ENCODE measurements around the gene LRMDA. TPM values are rescaled to one million over a fixed set of nuclear protein-coding genes. Genes with fewer than 3 reads are reported as not detected.

The LRMDA gene
- total RNA-seq, 2 experiments from 2014 or later: not detected

GRCh38 chr10:76296957-76297356 is 865.5 kb downstream of the LRMDA start:
- ChIA-PET POLR2A (no interaction called here), CTCF (no interaction called here)
- Mint-ChIP-seq H3K27me3 (no peaks in the 10 kb centered on the region), H3K4me3 (no peak overlapping the region), H3K4me1 (no peaks in the 10 kb centered on the region), H3K27ac (no peak overlapping the region), H3K36me3 (ENCODE audit: low read depth) (no peaks in the 10 kb centered on the region), H3K9me3 (peaks cover 2% of the 10 kb centered on the region)
- DNase-seq: no peak

GRCh38 chr10:76297358-76297757 is 865.9 kb downstream of the LRMDA start:
- H3K9me3 Mint-ChIP-seq: peaks cover 2% of the 10 kb centered on the region
- DNase-seq: no peak
- ChIA-PET POLR2A (no interaction called here), CTCF (no interaction called here)
- no peaks in the 10 kb centered on the region for H3K27me3 Mint-ChIP-seq
- no peak overlapping the region for H3K4me3 Mint-ChIP-seq
- H3K4me1 Mint-ChIP-seq: no peaks in the 10 kb centered on the region
- H3K36me3 Mint-ChIP-seq (ENCODE audit: low read depth): no peaks in the 10 kb centered on the region
- no peak overlapping the region for H3K27ac Mint-ChIP-seq

DNA sequence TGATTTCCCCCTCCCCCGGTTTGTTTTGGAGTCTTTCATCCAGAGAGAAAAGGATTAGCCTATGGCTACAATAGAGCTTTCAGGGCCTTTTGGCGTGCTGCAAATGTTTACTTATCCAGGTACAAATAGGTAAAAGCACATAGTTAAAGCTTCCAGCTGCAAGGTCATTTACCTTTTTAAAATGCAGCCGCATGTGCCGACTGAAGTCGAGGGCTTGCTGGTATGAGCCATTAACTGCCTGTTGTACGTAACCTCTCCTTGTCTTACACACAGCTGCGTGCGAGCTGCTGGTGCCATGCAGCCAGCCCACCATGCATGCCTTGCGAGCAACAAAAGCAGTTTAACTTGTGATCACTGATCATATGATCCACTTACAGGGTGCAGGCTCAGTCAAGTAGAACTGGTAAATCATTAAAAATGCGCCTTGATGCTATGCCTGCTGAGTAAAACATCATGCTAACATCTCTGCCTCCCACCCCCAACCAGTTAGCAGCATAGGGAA is 866.4 kb downstream of the LRMDA start:
- no peaks in the 10 kb centered on the region for H3K36me3 Mint-ChIP-seq (ENCODE audit: low read depth)
- no peak for DNase-seq
- H3K4me3 Mint-ChIP-seq: no peak overlapping the region
- ChIA-PET POLR2A (no interaction called here), CTCF (no interaction called here)
- no peaks in the 10 kb centered on the region for H3K4me1 Mint-ChIP-seq
- no peaks in the 10 kb centered on the region for H3K27me3 Mint-ChIP-seq
- no peak overlapping the region for H3K27ac Mint-ChIP-seq
- peaks cover 2% of the 10 kb centered on the region for H3K9me3 Mint-ChIP-seq

DNA sequence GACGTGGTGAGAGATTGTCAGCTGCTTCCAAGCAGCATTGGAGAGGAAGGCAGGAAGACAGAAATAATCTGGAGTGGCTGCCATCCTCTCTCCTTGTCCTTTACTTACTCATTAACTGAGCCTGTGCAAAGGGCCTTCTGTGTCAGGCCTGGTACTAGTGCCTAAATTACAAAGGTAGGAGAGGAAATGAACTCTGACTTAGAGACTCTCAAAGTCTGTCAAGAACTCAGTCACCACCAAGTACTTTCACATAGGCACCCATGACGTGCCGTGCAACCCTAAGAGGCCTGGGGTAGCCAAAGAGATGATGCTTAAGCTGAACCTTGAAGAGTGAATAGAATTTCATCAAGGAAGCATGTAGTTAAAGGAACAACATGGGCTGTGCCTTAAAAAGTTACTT is 866.9 kb downstream of the LRMDA start:
- H3K4me3 Mint-ChIP-seq: no peak overlapping the region
- CTCF ChIA-PET: no interaction called here

GRCh38 chr10:76299501-76299900 is 868.1 kb downstream of the LRMDA start:
- Mint-ChIP-seq H3K27me3 (no peaks in the 10 kb centered on the region), H3K36me3 (ENCODE audit: low read depth) (no peaks in the 10 kb centered on the region), H3K27ac (no peak overlapping the region), H3K4me3 (no peak overlapping the region), H3K4me1 (no peaks in the 10 kb centered on the region), H3K9me3 (peaks cover 2% of the 10 kb centered on the region)
- ChIA-PET POLR2A (no interaction called here), CTCF (no interaction called here)
- no peak for DNase-seq

More for the DNA sequence above, 866.9 kb downstream of the LRMDA start:
- Mint-ChIP-seq H3K4me1 (no peaks in the 10 kb centered on the region), H3K27ac (no peak overlapping the region), H3K36me3 (ENCODE audit: low read depth) (no peaks in the 10 kb centered on the region), H3K27me3 (no peaks in the 10 kb centered on the region), H3K9me3 (peaks cover 2% of the 10 kb centered on the region)
- POLR2A ChIA-PET: no interaction called here
- no peak for DNase-seq

DNA sequence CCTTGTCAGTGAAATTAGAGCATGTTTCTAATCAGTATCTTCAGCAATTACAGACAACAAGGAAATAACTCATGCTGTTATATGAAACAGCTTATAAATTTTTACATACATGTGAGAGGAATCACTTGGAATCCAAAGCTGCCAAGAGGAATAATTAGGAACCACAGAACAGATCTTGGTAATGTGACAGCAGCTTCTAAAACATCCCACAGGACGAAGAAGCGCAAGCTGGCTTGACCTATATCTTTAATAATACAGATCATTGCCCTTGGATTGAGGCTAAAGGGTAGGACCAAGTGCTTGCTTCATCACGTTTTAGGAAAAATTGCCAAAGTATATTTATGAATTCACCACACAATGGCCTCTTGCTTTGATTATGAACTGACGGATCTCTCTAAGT is 869.8 kb downstream of the LRMDA start:
- POLR2A ChIA-PET: no interaction called here
- H3K27me3 Mint-ChIP-seq: no peaks in the 10 kb centered on the region
- no peaks in the 10 kb centered on the region for H3K4me1 Mint-ChIP-seq
- DNase-seq: no peak
- H3K36me3 Mint-ChIP-seq (ENCODE audit: low read depth): no peaks in the 10 kb centered on the region
- CTCF ChIA-PET: no interaction called here
- no peak overlapping the region for H3K27ac Mint-ChIP-seq
- H3K4me3 Mint-ChIP-seq: no peak overlapping the region
- peaks cover 2% of the 10 kb centered on the region for H3K9me3 Mint-ChIP-seq

GRCh38 chr10:76301950-76302349 is 870.5 kb downstream of the LRMDA start:
- no peaks in the 10 kb centered on the region for H3K9me3 Mint-ChIP-seq
- H3K4me3 Mint-ChIP-seq: no peak overlapping the region
- no peak overlapping the region for H3K27ac Mint-ChIP-seq
- H3K27me3 Mint-ChIP-seq: no peaks in the 10 kb centered on the region
- no peaks in the 10 kb centered on the region for H3K4me1 Mint-ChIP-seq
- DNase-seq: no peak
- ChIA-PET CTCF (no interaction called here), POLR2A (no interaction called here)
- H3K36me3 Mint-ChIP-seq (ENCODE audit: low read depth): no peaks in the 10 kb centered on the region

DNA sequence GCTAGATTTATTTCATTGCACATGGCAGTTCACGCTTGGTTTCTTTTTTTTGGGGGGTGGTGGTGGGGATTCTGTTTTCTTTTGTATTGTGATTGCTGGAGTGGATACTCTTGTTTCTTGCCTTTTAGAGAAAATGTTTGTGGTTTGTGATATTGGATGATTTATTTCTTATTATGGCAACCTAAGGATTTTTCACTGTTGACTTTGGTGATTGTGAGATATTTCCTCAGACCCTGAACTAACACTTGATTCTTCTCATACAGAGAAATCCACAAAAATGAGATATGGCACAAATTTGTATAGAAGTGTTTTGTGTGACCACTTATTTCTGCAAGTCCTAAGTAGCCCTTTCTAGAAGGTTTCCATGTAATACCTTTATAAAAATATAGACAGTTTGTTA is 871.1 kb downstream of the LRMDA start:
- H3K27me3 Mint-ChIP-seq: no peaks in the 10 kb centered on the region
- H3K36me3 Mint-ChIP-seq (ENCODE audit: low read depth): no peaks in the 10 kb centered on the region
- no peak for DNase-seq
- H3K4me1 Mint-ChIP-seq: no peaks in the 10 kb centered on the region
- no peak overlapping the region for H3K4me3 Mint-ChIP-seq
- no peak overlapping the region for H3K27ac Mint-ChIP-seq
- H3K9me3 Mint-ChIP-seq: no peaks in the 10 kb centered on the region
- ChIA-PET CTCF (no interaction called here), POLR2A (no interaction called here)

DNA sequence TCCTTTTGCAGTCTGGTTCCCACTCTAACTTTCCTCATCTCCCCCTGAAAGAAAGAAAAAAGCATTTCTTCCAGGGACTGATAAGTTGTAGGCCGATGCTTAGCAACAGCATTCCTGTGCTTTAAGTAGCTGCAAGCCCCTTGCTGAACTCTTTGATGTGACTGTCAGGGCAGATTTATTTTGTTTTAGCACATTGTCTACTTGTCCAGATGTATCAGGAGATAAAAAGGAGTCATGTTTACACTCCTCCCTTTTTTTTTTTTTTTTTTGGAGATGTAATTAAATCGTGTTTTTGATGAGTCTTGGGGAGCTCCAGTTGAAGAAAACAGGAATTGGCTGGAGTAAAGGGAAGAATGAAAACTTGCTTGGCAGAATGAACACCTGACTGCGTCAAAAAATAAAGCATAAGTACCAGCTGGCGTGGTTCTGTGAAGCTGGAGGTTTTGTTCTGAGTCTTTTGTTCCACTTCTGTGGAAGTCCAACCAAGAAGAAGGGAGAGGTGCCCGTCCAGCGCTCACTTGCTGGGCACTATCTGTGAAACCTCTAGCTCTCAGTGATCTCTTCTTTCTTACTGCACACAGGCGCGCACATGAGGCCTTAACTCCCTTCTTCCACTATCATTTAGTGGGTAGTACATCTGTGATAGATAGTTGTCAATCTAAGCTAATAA is 871.7 kb downstream of the LRMDA start:
- DNase-seq: no peak
- Mint-ChIP-seq H3K4me3 (no peak overlapping the region), H3K27ac (no peak overlapping the region), H3K4me1 (no peaks in the 10 kb centered on the region), H3K36me3 (ENCODE audit: low read depth) (no peaks in the 10 kb centered on the region), H3K27me3 (no peaks in the 10 kb centered on the region), H3K9me3 (no peaks in the 10 kb centered on the region)
- POLR2A ChIA-PET: no interaction called here
- CTCF ChIA-PET: interaction anchor here (0.7 to 1.0 kb wide), 2 partner anchors 901 to 1726 kb away, joined by 3 to 4 read pairs; partner anchors contain the start of genes POLR3A and ZNF503

- H3K27me3 Mint-ChIP-seq: no peaks in the 10 kb centered on the region
- ChIA-PET CTCF (interaction anchor here (0.7 to 1.0 kb wide), 2 partner anchors 902 to 1726 kb away, joined by 3 to 4 read pairs; partner anchors contain the start of genes POLR3A and ZNF503), POLR2A (no interaction called here)
- H3K36me3 Mint-ChIP-seq (ENCODE audit: low read depth): no peaks in the 10 kb centered on the region
- H3K9me3 Mint-ChIP-seq: no peaks in the 10 kb centered on the region
- no peak for DNase-seq
- H3K4me3 Mint-ChIP-seq: no peak overlapping the region
- H3K4me1 Mint-ChIP-seq: no peaks in the 10 kb centered on the region
- no peak overlapping the region for H3K27ac Mint-ChIP-seq
Measured at GRCh38 chr10:76303682-76304316, 872.4 kb downstream of the LRMDA start.

DNA sequence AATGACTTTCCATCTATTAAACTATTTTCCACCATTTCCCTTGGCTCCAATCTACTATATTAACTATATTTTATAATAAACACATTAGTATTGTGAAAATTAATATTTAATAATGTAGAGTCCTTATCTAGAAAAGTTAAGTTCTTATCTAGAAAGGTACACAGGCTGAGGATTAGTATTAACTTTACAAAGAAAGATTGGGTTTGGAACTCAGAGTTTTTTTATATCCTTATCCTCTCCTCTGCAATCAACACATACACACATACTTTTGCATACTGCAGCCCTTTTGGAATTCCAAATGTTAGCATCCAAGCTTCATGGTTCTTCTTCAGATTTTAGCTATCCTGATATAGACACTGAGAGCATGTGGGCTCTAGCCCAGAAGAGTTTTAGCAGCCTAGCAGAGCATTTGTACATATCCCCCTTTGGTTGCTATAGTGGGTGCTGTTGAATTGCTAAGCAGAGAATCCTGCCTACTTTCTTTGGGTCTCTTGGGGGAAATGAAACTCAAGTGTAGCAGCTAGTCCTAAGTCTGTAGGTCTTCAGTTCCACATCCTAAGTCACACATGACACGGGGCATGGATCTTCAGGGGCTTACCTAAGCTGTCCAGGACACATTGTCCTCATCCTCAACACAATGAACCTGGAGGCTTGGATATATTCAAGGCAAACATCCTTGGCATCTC is 874.6 kb downstream of the LRMDA start:
- H3K4me3 Mint-ChIP-seq: no peak overlapping the region
- no peak for DNase-seq
- POLR2A ChIA-PET: no interaction called here

DNA sequence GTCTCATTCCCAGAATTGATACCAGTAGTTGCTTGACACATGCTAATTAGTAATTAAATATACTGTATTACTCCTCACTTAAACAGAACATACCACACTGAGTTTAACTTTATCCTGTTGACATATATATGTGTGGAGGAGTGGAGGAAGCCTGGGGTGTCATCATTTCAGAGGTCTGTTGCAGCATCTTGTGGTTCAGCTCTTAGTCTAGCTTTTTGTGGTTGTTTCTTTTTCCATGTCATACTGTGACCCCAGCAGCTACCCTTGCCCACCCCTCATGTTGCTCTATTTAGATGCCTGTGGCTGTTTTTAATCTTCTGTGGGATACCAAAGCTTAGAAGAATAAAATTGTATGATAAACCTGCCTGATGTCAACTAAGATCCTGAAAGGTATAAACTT is 875.4 kb downstream of the LRMDA start:
- no peaks in the 10 kb centered on the region for H3K36me3 Mint-ChIP-seq (ENCODE audit: low read depth)

More for the DNA sequence above, 874.6 kb downstream of the LRMDA start:
- Mint-ChIP-seq H3K4me1 (no peaks in the 10 kb centered on the region), H3K9me3 (no peaks in the 10 kb centered on the region), H3K27ac (no peak overlapping the region), H3K27me3 (no peaks in the 10 kb centered on the region), H3K36me3 (ENCODE audit: low read depth) (no peaks in the 10 kb centered on the region)
- CTCF ChIA-PET: no interaction called here

DNA sequence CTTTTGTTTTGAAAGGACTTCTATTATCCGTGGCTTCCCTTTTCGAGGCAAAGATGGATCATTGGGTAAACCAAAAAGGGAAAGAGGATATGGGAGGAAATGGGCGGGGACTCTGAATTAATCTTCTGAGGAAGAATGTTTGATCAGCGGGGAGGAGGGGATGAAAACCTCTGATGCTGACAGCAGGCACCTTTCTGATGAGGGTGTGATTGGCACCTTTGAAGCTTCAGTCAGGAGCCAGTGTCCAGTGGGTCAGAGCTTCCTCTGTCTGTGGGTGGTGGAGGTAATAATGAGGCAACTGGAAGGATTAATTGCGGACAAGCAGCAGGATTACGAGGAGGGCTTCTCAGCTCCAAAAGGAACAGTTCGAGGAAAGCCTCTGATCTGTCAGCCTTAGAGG is 877.6 kb downstream of the LRMDA start:
- no peaks in the 10 kb centered on the region for H3K9me3 Mint-ChIP-seq
- H3K36me3 Mint-ChIP-seq (ENCODE audit: low read depth): no peaks in the 10 kb centered on the region
- DNase-seq: no peak
- no peak overlapping the region for H3K27ac Mint-ChIP-seq
- ChIA-PET CTCF (no interaction called here), POLR2A (no interaction called here)
- no peaks in the 10 kb centered on the region for H3K27me3 Mint-ChIP-seq
- no peak overlapping the region for H3K4me3 Mint-ChIP-seq
- no peaks in the 10 kb centered on the region for H3K4me1 Mint-ChIP-seq

More for the DNA sequence above, 875.4 kb downstream of the LRMDA start:
- POLR2A ChIA-PET: no interaction called here
- no peaks in the 10 kb centered on the region for H3K27me3 Mint-ChIP-seq
- DNase-seq: no peak
- no peaks in the 10 kb centered on the region for H3K9me3 Mint-ChIP-seq
- CTCF ChIA-PET: no interaction called here
- H3K4me1 Mint-ChIP-seq: no peaks in the 10 kb centered on the region
- H3K27ac Mint-ChIP-seq: no peak overlapping the region
- no peak overlapping the region for H3K4me3 Mint-ChIP-seq
